NK-92 (cell line): ENCODE data around the gene PLA2G2A.

ENCODE experiments used
- DNase-seq: peaks from one replicate; lab custom pipeline; 2025; ENCODE audit not compliant: unreplicated experiment; lab: John Stamatoyannopoulos, UW

Gene PLA2G2A

DNA sequence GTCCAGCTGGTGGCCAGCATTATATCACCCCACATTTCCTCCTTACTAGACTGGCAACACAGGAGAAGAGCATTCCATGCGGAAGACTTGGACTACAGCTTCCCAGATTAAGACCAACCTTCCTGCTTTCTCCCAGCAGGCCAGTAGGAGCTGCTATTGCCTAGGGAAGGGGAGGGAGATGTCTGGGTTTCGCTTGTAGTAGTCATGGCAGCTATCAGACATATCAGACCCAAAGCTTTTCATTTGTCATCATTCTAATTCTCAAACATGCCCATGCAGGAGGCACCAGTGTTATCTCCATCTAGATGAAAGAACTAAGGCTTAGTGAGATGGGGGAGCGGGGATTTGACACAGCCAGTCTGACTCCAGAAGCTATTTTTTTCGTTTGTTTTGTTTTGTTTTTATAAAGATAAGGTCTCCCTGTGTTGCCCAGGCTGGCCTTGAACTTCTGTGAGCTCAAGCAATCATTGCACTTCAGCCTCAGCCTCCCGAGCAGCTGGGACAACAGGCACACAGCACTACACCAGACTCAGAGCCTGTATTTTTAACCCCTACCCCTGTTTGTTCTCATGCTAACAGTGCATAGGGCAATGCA is 4.5 kb downstream of the PLA2G2A start:
- DNase-seq, result no peak

DNA sequence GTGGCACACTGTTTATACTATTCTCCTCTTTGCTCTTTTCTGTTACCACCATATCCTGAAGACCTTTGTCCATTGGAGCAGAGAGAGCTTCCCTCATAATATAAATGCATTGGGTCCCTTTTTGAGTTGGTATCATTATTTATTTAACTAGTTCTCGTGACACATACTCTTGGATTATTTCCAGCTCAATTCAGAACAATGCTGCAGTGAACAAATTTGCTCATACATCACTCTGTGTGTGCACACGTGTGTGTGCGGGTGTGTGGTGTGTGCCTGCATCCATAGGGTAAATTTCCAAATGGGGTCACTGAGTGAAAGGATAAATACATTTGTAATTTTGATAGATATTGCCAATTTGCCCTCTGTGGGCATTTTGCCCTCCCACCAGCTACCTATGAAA is 5.8 kb downstream of the PLA2G2A start:
- no peak for DNase-seq

DNA sequence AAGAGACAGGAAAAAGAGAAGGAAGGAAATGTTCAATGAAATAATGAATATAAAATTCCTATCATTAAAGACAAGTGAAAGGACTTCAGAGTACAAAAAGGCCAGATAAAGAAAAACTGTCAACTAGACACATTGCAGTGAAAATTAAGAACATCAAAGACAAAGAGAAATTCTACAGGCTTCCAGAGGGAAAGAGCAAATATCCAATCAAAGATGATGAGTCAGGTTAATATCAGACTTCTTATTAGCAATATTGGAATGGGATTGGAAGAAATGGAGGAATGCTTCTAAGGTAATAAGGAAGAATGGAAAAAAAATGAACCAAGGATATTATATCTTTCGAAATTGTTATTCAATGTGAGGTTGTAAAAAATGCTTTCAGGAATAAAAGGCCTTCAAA is 7.8 kb downstream of the PLA2G2A start:
- no peak for DNase-seq

DNA sequence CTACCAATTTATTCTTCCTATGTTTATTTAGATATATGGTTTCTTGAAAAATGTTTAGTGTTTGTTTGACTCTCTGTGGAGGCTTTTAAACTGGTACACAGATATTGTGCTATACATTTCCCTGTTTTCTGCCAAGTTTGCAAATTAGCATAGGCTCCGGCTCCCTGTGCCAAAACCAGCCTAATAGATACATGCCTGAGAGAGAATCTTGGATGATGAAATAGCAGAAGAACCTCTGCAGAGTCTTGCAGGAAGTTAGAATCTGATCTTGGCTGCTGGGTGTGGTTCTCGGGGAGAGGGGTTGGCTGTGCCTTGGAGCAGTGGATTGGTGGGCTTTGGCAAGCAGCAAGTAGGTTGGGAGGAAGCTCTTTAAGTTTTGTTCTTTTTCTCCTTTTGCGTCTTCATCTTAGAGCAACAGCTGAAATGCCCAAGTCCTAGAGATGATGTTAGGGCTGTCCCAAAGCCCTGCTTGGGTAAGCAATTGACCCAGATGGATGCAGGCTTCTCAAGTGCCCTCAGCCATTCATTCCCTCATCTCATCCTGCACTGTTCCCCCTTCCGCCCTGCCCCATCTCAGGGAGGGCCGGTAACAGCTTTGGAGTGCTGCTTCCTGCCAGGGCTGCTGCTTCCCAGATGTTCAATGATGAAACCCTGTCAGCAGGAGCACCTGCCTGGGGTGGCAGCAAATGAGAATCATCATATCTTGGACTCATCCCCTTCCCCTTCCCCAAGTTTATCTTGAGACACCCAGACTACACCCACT is 9.3 kb downstream of the PLA2G2A start:
- no peak for DNase-seq

DNA sequence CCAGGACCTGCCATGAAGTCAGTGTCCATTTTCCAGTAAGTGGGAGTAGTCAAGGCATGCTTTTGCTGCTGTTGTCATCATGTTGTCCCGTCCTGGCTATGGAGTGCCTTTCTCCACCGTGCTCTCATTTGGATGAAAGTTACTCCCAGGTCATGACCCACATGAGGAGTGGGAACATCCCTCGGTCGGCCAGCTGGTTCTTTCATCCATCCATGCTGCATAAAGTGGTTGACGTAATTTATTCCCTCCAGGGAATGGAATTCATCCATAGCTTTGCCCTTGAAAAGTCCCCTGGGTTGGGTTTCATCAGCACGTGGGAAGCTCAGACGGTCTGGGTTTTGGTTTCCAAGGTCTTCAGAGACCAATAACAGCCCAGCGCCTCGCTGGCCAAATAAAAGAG is 11.6 kb downstream of the PLA2G2A start:
- DNase-seq, result no peak

DNA sequence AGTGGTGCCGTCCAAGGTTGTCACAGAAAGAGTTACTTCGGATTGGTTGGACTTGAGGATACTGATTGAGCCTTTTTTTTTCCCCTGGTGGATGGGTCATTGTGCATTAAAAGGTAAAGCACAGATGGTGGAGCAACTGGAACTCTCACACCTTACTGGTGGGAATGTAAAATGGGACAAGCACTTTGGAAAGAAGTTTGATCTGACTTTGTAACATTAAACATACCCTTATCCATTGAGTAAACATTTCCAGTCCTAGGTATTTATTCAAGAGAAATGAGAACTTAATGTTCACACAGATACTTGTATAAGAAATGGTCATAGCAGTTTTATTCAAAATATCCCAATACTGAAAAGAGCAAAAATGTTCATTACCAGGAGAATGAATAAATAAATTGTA is 14.9 kb downstream of the PLA2G2A start:
- DNase-seq, result no peak

DNA sequence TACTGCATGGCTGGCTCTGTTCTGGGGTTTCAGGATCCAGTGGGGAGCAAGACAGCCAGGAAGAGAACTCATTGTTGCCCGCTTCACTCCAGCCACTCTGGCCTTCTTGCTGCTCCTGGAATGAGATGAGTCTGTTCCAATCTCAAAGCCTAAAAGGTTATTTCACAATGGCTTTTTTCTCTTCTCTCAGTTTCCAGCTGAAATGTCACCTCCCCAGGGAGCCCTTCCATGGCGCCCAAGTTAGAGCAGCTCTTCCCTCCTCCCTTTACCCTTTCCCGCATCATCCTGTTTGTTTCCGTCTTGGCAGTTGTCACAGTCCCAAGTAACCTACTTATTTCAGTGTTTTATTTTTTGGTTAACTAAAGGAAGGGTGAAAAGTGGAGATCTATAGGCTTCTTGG is 15.8 kb downstream of the PLA2G2A start:
- no peak for DNase-seq

DNA sequence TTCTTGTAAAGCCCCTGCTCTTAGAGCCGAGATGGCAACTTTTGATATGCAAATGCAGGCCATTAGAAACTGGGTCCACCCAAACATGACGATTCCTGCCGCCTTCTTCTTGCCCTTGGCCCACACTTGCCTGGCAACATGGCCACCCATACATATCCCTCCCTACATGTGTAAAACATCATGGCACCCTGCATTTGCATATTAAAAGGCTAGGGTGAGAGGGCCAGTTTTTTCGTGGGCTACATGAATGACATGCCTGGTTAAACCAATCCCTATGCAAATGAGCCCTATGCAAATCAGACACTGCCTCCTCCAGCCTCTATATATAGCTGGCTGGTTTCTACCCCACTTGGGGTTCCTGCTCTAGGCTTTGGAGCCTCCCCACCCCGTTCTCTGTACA is 18.8 kb downstream of the PLA2G2A start:
- no peak for DNase-seq

DNA sequence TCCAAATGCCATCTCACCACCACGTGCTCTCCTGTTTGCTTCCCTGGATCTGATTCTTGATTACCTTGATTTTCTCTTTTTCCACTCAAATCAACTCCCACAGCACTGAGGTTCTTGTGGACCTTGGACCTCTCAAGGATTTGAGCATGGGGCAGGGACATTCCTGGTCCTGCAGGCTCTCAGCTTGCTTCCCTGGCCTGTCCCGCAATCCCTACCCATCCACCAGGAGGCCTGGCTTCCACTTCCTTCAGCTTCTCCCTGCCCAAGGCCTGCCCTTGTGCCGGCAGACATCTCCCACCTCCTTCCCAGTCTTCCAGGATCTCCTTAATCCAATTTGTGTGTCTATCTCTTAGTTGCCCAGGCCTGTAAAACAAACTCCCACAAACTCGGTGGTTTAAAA is 21.6 kb downstream of the PLA2G2A start:
- no peak for DNase-seq

DNA sequence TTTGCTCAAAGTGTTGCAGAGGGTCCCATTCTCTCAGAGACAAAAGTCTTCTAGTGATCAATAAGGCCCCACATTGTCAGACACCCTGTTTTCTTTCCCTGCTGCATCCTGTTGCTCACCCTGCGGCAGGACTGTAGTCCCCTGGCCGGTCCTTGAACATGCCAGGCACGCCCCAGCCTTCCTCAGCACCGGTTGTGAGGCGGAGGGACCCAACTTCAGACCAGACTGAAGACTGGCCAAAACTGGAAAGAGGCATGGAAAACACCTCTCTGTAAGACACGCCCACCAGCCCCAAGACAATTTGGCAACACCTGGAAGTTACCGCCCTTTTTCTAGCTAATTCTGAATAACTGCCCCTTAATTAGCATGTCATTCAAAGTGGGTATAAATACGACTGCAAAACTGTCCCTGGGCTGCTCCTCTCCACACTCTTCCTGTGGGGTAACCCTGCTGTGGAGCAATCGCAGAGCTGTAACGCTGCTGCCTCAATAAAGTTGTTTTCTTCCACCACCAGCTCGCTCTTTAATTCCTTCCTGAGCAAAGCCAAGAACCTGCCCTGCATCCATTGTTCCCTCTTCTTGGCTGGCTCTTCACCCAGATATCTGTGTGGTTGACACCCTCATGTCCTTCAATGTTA is 23.8 kb downstream of the PLA2G2A start:
- DNase-seq, result no peak

DNA sequence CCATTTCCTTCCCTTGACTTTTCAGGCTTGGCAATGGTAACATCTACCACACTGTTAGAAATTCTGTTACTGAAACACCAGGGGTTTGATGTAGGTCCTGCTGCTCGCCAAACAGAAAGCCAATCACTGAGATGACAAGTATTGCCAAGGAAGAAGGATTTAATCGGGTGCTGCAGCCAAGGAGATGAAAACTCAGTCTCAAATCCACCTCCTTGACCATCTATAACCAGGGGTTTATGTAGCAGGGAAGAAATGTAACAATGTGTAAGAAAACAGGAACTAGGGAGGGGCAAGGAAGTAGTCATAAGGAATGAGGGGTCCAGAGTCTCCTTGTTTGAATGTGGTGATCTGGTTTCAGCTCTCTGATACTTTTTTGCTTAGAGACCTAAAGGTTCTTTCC is 25.4 kb downstream of the PLA2G2A start:
- no peak for DNase-seq

DNA sequence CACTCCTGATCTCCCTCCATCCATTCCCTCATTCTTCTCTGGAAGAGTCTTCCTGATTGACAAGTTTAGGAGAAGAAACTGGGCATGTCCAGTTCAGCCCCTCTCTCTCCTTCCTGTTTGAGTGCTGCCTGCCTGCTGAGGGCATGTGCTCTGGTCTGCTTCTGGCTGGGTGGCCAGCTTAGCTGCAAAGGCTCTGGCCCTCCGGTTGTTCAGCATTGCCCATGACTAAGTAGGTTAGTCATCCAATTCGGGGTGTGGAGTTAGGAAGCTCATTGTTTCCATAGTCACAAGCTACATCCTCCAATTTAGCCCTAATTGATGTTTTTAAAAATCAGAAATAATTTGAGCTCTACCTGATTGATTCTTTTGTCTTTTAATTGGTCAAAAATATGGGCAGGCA is 30.4 kb downstream of the PLA2G2A start:
- no peak for DNase-seq

DNA sequence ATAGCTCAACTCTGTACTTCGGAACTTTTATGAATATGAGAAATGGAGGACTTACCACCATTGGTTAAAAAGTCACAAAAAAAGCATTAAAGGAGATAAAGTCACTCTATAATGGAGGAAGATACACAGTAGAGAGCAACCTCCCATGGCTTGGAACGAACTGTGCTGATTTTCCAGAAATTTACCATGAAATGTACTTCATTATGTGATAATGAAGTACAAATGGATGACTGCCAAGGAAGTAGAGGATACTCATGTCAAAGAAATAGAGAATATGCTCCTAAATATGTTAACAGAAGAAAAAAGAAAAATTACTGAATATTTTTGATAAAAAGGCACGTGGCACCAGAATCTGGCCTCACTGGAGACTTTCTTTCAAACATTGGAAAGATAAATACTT is 32.4 kb downstream of the PLA2G2A start:
- no peak for DNase-seq

DNA sequence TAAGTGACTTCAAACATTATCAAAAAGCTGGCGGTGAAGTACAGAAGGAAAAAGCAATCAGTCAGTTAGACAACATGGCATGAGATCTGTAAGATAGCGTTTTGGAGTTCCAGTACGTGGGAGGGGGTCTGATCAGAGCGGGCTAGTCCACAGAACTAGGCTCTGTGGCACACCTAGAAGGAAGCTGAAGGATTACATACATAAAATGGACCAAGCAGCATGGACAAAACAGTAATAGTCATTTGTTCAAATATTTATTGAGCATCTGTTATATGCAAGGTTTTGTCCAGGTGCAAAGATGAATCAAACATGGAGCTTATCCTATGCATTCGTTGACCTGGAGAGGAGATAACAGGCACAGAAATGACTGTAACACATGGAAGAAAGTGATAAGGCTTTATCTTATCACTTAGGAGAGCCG is 33.1 kb downstream of the PLA2G2A start:
- no peak for DNase-seq

DNA sequence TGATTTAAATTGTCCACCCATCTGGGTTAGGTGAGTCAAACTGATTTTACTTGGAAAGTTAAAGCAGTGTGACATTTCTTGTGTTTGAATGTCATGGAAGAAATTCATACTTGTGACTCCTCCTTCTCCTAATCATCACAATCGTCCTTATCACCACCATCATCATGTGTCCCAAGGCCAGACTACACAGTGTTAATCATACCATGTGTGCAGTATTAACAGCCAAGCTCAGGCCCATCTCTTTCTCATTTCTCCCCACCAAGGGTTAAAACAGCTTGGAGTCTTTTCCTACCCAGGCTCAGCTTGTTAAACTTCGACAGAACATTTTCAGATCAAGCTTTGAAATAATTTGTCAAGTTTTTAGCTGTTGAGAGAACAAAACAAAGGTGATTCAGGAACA is 33.5 kb downstream of the PLA2G2A start:
- no peak for DNase-seq

DNA sequence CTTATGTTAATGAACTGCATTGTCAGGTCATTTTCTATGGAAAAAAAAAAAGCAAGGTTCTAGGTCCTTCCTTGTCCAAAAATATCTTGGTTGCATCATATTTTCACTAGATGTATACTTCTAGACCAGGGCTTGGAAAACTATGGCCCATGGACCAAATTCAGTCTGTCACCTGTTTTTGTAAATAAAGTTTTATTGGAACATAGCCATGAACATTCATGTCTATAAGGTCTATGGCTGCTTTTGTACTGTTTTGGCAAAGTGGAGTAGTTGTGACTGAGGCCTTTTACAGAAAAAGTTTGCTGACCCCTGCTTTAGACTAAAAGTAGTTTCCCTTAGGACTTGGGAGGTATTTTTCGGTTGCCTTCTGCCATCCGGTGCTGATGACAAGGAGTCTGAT is 36.8 kb downstream of the PLA2G2A start:
- DNase-seq, result no peak

DNA sequence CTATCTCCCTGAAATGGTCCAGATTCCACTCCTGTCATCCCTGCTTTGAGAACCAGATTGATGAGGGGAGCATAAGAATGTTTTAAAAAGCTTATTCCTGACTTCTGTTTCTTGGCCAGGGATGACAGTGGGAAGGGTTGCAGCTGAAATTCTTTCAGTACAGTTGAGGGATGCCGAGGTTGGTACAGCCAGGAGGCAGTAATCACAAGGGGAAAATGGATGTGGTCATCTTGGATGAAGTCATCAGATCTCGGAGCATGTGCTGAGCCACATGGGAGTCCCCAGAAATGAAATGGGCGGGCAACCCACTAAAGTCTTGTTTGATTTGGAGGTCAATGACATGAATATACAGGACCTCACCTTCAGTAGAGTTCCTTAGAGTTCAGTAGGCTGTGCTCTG is 37.3 kb downstream of the PLA2G2A start:
- DNase-seq, result no peak

DNA sequence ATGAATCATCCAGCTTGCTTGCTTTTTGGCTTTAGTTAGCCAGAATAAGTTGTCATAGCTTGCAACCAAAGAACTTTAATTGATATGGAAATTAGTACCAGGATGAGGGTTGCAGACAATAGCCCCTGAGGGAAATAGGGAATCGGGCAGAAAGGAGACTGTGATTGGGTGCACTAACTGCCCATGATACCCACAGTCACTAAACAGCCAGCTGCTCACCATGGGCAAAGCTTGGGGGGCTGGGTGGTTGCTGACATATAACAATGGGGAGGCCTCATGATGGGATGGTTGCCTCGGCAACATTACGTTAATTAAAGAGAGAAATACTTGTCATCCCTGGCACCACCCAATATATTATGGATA is 38.2 kb downstream of the PLA2G2A start:
- no peak for DNase-seq

DNA sequence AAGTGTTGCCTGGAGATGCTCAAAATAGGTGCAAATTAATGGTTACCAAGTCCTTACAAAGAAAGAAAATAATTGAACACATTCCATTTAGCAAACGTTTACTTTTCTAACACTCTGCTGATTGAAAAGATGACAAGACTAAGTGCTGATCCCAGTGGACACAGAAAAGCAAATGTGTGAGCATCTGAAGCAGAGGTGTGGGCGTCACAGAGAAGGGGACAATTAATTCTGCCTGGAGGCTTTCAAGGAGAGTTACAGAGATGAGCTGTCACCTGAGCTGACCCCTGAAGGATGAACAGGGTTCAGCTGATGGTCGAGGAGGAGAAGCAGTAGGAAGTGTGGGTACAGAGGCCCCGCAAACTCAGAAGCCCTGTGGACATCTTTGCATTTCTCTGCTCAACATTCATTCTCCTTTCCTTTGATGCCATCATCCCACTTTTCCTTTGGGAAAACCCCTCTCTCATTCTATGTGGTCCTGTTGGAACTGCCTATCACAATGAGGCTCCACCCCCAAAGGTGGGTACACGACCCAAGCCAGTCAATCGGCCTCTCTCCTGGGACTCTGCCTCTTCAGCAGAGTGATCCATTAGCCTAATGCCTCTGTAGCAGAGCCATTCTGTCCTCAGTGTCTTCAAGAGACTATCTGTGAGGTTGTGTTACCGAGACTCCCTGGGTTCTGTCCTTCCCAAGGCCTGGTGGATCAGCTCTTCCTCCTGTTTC is 38.8 kb downstream of the PLA2G2A start:
- no peak for DNase-seq

DNA sequence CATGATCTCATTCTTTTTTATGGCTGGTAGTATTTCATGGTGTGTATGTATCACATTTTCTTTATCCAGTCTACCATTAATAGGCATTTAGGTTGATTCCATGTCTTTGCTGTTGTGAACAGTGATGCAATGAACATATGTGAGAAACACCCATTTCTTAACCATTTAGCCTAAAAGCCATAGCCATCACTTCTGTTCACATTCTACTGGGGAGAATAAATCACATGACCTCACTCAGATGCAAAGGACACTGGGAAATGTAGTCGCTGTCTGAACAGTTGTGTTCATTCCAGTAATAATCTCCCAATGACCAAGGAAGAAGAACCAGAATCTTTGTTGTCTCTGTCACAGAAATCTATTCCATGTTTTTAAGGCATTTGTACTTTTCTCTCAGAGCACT is 40.9 kb downstream of the PLA2G2A start:
- no peak for DNase-seq

DNA sequence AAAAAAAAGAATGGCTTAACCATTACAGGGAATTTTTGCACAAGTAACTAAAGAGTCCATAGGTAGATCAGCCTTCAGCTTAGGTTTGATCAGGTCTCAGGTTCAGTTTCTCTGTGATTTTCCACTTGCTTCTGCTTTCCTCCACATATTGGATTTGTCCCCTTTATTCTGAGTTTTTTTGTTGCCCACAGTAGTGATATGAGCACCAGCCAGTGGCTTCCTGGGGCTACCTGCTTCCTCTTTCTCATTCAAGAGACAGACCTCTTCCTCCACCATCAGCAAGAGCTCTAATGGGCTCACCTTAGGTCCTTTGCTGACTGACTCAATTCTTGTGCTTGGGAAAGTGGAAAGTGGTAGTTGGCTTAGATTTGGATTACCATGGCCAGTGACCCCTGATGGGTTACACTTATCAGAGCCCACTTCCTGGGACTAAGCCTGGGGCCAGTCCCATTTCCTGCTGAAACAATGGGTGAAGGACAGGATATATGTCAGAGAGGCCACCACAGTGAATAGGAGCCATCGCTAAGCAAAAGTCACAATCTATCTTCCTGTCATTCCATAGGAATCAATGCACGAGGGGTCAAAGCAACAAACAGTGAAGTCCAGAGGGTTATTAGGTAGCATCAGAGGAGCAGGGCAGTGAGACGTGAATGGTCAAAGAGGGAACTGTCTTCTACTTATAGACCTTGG is 43.2 kb downstream of the PLA2G2A start:
- DNase-seq, result no peak
